NCI-H1092 treated with DMSO at 0.1 percent for 48 hours (cell line): ENCODE measurements around the gene EXOC6B.
"Not testable (repeated sequence)": the region's sequence is repeated elsewhere in the genome, so short reads cannot be mapped to it uniquely, and the experiment has no call there.

ENCODE experiments used
- DNase-seq: peaks from one replicate; lab custom pipeline; 2025; lab: John Stamatoyannopoulos, UW

EXOC6B gene

GRCh38 chr2:72681016-72681995 lies 144.5 kb downstream of the EXOC6B start:
- no peak for DNase-seq

GRCh38 chr2:72678024-72678423 lies 147.8 kb downstream of the EXOC6B start:
- DNase-seq = no peak

GRCh38 chr2:72676341-72677025 lies 149.3 kb downstream of the EXOC6B start:
- DNase-seq = no peak

DNA sequence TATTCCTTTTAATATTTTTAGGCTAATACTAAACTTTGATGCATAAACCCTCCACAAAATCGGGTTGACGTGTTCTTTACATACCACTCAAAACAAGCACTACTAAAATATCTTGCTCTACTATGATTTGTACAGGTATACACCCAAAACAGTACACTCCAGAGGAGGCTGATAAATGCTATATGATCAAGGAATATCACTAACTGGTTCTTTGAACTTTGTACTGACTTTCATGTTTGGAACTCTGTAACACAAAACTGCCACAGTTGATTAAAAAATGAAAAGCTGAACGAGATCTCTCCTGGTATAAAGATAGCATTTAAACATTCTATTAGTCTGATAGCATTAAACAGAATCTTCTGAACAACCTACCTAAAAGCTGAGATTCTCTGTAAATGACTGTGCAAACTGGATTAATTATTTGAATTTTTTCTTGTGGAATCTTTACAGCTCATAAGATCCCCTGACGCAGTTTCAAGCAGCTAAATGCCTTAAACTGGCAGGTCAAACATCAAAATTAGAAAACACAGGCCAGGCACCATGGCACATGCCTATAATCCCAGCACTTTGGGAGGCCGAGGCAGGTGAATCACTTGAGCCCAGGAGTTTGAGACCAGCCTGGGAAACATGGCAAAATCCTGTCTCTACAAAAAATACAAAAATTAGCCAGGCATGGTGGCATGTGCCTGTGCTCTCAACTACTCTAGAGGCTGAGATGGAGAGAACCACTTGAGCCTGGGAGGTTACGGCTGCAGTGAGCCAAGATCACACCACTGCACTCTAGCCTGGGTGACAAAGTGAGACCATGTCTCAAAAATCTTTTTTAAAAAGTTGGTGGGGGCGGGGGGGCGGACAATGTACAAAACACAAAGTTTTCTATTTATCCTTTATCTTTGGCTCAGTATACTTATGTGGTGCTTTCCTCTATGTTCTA lies 150.6 kb downstream of the EXOC6B start:
- no peak for DNase-seq

DNA sequence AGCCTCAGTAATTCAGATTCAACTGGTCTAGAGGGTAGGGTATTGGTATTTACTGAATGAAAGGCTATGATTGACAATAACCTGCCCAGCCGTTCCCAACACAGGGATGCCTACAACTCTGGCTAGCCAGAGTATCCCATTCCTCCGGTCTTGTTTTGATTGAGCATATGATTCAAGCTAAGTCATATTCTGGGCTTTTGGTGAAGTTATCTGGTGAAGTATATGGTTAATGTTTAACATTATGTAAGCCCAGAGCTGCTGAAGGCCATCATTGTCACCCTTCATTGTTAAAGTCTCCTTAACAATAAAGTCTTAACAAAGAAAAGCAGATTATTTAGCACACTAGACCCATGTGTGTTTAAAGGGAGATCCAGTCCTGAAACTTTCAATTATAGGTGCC lies 152.6 kb downstream of the EXOC6B start:
- no peak for DNase-seq

- no peak for DNase-seq
These were observed 156.7 kb downstream of the EXOC6B start for GRCh38 chr2:72669121-72669520.

GRCh38 chr2:72668647-72669046 lies 157.2 kb downstream of the EXOC6B start:
- no peak for DNase-seq

- no peak for DNase-seq
These were observed 160.4 kb downstream of the EXOC6B start for GRCh38 chr2:72665448-72665847.

- no peak for DNase-seq
These were observed 163.8 kb downstream of the EXOC6B start for GRCh38 chr2:72661985-72662384.

DNA sequence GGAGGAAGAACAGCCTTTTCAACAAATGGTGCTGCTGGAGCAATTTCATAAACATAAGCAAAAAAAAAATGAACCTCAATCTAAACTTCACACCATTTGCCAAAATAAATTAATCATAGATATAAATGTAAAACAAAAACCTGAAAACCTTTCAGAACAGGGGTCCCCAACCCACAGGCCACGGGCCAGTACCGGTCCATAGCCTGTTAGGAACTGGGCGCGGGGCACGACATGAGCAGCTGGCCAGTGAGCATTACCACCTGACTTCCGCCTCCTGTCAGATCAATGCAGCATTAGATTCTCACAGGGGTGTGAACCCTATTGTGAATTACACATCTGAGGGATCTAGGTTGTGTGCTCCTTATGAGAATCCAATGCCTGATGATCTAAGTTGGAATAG lies 176.0 kb downstream of the EXOC6B start:
- DNase-seq = no peak

DNA sequence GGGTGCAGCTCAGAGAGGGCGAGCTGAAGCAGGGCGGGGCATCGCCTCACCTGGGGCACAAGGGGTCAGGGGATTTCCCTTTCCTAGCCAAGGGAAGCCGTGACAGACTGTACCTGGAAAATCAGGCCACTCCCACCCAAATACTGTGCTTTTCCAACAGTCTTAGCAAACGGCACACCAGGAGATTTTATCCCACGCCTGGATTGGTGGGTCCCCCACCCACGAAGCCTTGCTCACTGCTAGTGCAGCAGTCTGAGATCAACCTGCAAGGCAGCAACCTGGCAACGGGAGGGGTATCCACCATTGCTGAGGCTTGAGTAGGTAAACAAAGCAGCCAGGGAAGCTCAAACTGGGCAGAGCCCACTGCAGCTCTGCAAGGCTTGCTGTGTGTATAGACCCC lies 184.6 kb downstream of the EXOC6B start:
- DNase-seq = not testable (repeated sequence)

DNA sequence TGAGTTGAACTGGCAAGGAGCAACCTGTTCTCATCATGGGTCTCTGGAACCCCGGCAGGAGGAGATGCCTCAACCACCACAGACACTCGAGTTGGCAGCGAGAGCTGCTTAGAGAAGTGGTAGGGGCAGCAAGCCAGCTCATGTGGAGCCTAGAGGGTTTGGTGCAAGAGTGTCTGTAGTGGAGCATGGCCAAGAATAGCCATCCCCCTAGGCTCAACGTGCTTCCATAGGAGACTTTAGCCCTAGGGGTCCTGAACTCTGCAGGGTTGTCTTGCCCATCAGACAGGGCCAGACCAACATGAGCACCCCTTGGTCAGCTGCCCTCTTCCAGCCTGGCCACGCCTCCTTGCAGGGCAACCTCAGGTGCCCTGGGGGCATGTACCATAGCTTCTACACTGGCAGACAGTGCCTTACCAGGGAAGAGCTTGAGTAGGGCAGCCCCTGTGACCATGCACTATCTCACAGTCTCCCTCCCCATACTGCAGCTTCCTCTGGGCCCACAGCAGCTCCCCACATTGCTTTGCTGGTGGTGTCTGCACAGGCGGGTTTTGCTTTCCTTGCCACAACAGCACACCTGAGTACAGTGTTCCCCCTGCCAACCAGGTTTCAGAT lies 187.1 kb downstream of the EXOC6B start:
- no peak for DNase-seq

GRCh38 chr2:72636210-72636609 lies 189.6 kb downstream of the EXOC6B start:
- no peak for DNase-seq

- no peak for DNase-seq
These were observed 195.1 kb downstream of the EXOC6B start for GRCh38 chr2:72630767-72631166.

GRCh38 chr2:72629062-72629461 lies 196.8 kb downstream of the EXOC6B start:
- no peak for DNase-seq

- DNase-seq = no peak
These were observed 198.8 kb downstream of the EXOC6B start for GRCh38 chr2:72627083-72627482.

- DNase-seq = no peak
These were observed 200.5 kb downstream of the EXOC6B start for GRCh38 chr2:72625366-72625765.

DNA sequence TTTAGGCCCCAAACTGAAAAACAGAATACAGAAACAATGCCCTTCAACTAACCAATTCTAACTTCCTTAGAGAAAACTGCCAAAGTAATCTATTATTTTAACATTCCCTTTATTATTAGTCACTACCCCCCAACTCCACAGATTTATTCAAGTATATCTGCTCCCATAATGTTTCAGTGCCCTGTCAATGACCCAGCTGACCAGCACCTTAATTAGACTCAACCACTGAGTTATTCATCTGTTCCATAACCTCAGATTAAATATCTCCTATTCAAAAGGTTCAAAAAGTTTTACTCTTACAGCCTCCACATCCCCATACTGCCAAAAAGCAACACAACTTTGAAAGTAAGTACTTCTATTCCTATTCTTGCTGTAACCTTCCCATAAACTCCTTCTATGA lies 202.4 kb downstream of the EXOC6B start:
- no peak for DNase-seq

DNA sequence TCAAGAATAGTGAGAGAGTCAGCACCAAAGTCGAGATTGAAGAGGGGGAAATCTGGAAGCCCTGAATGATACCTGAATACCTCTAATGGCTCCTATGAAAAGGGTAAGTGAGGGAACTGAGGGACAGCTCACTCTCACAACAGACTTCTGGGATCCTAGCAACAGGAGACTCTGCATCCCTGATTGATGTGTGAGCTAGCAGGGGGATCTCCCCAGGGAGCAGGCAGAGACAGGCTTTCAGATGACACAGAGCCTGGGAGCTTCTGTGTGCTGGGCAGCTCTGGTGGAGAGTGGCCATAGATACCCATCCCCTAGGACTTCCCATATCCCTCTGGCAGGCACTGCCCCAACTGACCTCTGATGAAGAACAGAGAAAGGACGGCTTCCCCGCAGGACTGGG lies 206.2 kb downstream of the EXOC6B start:
- DNase-seq = no peak

DNA sequence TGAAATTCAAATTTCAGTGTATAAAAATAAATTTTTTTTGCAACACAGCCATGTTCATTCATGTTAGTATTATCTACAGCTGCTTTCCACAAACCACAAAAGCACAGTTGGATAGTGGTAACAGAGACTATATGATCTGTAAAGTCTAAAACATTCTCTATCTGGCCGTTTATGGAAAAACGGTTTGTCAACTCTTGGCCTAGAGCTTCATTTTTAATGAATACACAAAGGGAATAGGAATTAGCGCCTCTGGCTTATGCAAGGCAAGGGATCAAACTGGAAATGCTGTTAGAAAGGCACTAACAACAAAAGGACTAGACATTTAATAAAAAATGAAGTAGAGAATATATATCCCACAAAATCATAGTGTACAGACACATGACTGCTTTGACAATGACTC lies 211.9 kb downstream of the EXOC6B start:
- DNase-seq = no peak

- no peak for DNase-seq
These were observed 213.1 kb downstream of the EXOC6B start for GRCh38 chr2:72612614-72613160.
